IMR-90 (cell line): Measurements from ENCODE around the gene BEAN1. TPM values are rescaled to one million over a fixed set of nuclear protein-coding genes. Genes with fewer than 3 reads are reported as not detected.
"Not testable (repeated sequence)": the region's sequence is repeated elsewhere in the genome, so short reads cannot be mapped to it uniquely, and the experiment has no call there.

Experiments used
- ATAC-seq: fragments of 200-7000 bp; cut with Tn5 transposase; 2 replicates; pipeline ENCODE4 v1.9.1; 2020; ENCODE audit warnings: low read depth, mild to moderate bottlenecking, moderate library complexity
- BruUV-seq: library from RNA; stranded (reverse); fragments of 400-500 nt; replicated peaks from 2 replicates; lab custom pipeline; 2021; lab: Mats Ljungman, UMichigan
- CTCF ChIA-PET: fragments of 300-600 bp; formaldehyde crosslinking; extraction: SDS; loops from one replicate; lab custom pipeline; 2021; ENCODE audit warnings: antibody characterized with exemption; lab: Yijun Ruan, JAX
- POLR2A ChIA-PET: fragments of 300-600 bp; sonication (Branson Sonifier 250); formaldehyde crosslinking; loops from one replicate; lab custom pipeline; 2022; ENCODE audit warnings: antibody characterized with exemption; ENCODE audit not compliant: unreplicated experiment; lab: Charles Lee
- DNase-seq: peaks from one replicate; pipeline ENCODE4 v3.0.0; 2013
- H2AFZ ChIP-seq: replicated peaks from 2 replicates; pipeline ENCODE3; 2013; ENCODE audit warnings: low read length, mild to moderate bottlenecking; ENCODE audit not compliant: poor library complexity
- H2AK5ac ChIP-seq: 2 replicates; pipeline ENCODE4 v1.6.1; 2013; ENCODE audit warnings: low read depth, low read length, inconsistent platforms
- H2AK9ac ChIP-seq: replicated peaks from 2 replicates; pipeline ENCODE3; 2013; ENCODE audit warnings: mild to moderate bottlenecking, low read depth, low read length, moderate library complexity; ENCODE audit not compliant: poor library complexity
- H2BK120ac ChIP-seq: 2 replicates; pipeline ENCODE4 v1.6.1; 2013; ENCODE audit warnings: low read depth, low read length, inconsistent platforms
- H2BK15ac ChIP-seq: 3 replicates; pipeline ENCODE4 v1.6.1; 2013; ENCODE audit warnings: low read depth, low read length, inconsistent platforms
- H2BK20ac ChIP-seq: 2 replicates; pipeline ENCODE4 v1.6.1; 2013; ENCODE audit warnings: low read depth, mild to moderate bottlenecking, inconsistent platforms, low read length, moderate library complexity
- H2BK5ac ChIP-seq: 2 replicates; pipeline ENCODE4 v1.6.1; 2013; ENCODE audit warnings: mild to moderate bottlenecking, low read depth, low read length, inconsistent platforms; ENCODE audit not compliant: poor library complexity, severe bottlenecking
- H3K14ac ChIP-seq: replicated peaks from 2 replicates; pipeline ENCODE4 v1.6.1; 2013; ENCODE audit warnings: low read depth, low read length, inconsistent platforms
- H3K18ac ChIP-seq: 2 replicates; pipeline ENCODE4 v1.6.1; 2013; ENCODE audit warnings: low read depth, low read length, control low read depth
- H3K23ac ChIP-seq: 2 replicates; pipeline ENCODE4 v1.6.1; 2013; ENCODE audit warnings: low read depth, low read length, inconsistent platforms
- H3K27ac ChIP-seq: 2 replicates; pipeline ENCODE4 v1.5.1; 2013; ENCODE audit warnings: mild to moderate bottlenecking, control low read depth, low read length; ENCODE audit not compliant: insufficient read depth
- H3K27me3 ChIP-seq: 2 replicates; pipeline ENCODE4 v1.6.1; 2013; ENCODE audit warnings: low read length; ENCODE audit not compliant: control insufficient read depth, insufficient read depth
- H3K36me3 ChIP-seq: 2 replicates; pipeline ENCODE4 v1.6.1; 2013; ENCODE audit warnings: low read length, mixed read lengths; ENCODE audit not compliant: control insufficient read depth, insufficient read depth
- H3K4ac ChIP-seq: 2 replicates; pipeline ENCODE4 v1.6.1; 2013; ENCODE audit warnings: low read depth, low read length, inconsistent platforms
- H3K4me1 ChIP-seq: 2 replicates; pipeline ENCODE4 v1.6.1; 2013; ENCODE audit warnings: low read length, mixed read lengths; ENCODE audit not compliant: control insufficient read depth, insufficient read depth
- H3K4me2 ChIP-seq: 2 replicates; pipeline ENCODE4 v1.6.1; 2013; ENCODE audit warnings: low read depth, mild to moderate bottlenecking, control low read depth, low read length, moderate library complexity
- H3K4me3 ChIP-seq: 2 replicates; pipeline ENCODE4 v1.5.1; 2013; ENCODE audit warnings: low read depth, mild to moderate bottlenecking, control low read depth, low read length, moderate library complexity; ENCODE audit not compliant: insufficient read depth
- H3K56ac ChIP-seq: 2 replicates; pipeline ENCODE4 v1.6.1; 2013; ENCODE audit warnings: low read length, inconsistent platforms; ENCODE audit not compliant: insufficient read depth; ENCODE audit errors: extremely low read depth
- H3K79me1 ChIP-seq, 2 experiments: 2 replicates each; pipeline ENCODE4 v1.6.1; 2013; ENCODE audit warnings: low read length in 2 of 2, inconsistent platforms in 1 of 2, low read depth in 1 of 2
- H3K9ac ChIP-seq: 2 replicates; pipeline ENCODE4 v1.6.1; 2013; ENCODE audit warnings: low read depth, low read length, control low read depth
- H3K9me1 ChIP-seq: 2 replicates; pipeline ENCODE4 v1.6.1; 2013; ENCODE audit warnings: low read length, inconsistent platforms; ENCODE audit not compliant: insufficient read depth
- H3K9me3 ChIP-seq: 2 replicates; pipeline ENCODE4 v1.6.1; 2013; ENCODE audit warnings: low read length; ENCODE audit not compliant: control insufficient read depth, insufficient read depth
- H4K20me1 ChIP-seq: 2 replicates; pipeline ENCODE4 v1.6.1; 2013; ENCODE audit warnings: low read length, inconsistent platforms; ENCODE audit not compliant: insufficient read depth
- H4K5ac ChIP-seq: 2 replicates; pipeline ENCODE4 v1.6.1; 2013; ENCODE audit warnings: mild to moderate bottlenecking, low read depth, low read length, control low read depth
- H4K8ac ChIP-seq, 2 experiments: 2 replicates each; pipeline ENCODE4 v1.6.1; 2013; ENCODE audit warnings: low read depth in 2 of 2, low read length in 2 of 2, control low read depth in 1 of 2, inconsistent platforms in 1 of 2
- H4K91ac ChIP-seq: 2 replicates; pipeline ENCODE4 v1.6.1; 2013; ENCODE audit warnings: low read depth, low read length, inconsistent platforms; ENCODE audit not compliant: insufficient read depth
- WGBS, 2 experiments: methylation state at CpG; one replicate each; pipeline versions ENCODE4 v1.1.5 to v1.1.7; 2013; ENCODE audit warnings: missing lambda C conversion rate in 2 of 2; ENCODE audit not compliant: insufficient read length in 1 of 2; ENCODE audit errors: extremely low coverage in 2 of 2; 5-methylcytosine and 5-hydroxymethylcytosine counted together
- dilution Hi-C: fragments of 300-500 bp; cut with HindIII; formaldehyde crosslinking; loops from one replicate; pipeline ENCODE4 v1.14.3; 2018; ENCODE audit warnings: low sequenced_read_pairs; ENCODE audit not compliant: unreplicated experiment
- in situ Hi-C: fragments of 300-500 bp; cut with MboI; formaldehyde crosslinking; loops from 3 replicates; pipeline ENCODE4 v1.14.3; 2019; ENCODE audit warnings: low sequenced_read_pairs, inconsistent platforms, mixed read lengths
- intact Hi-C: fragments of 100-400 bp; cut with micrococcal nuclease; formaldehyde crosslinking; loops from 2 replicates; pipeline ENCODE4 v1.10.0; 2022
- polyA plus RNA-seq, 3 experiments: library from polyadenylated mRNA; depleted of rRNA; stranded (reverse); fragments of >200 nt; gene quantifications; 2 replicates each; pipeline ENCODE4 v1.2.3, GENCODE V29; 2012; ENCODE audit warnings: low replicate concordance in 1 of 3
- total RNA-seq: library from RNA; depleted of rRNA; stranded (reverse); fragments of >200 nt; gene quantifications from 2 replicates; pipeline ENCODE4 v1.2.3, GENCODE V29; 2012

Gene BEAN1
- total and polyA plus RNA-seq, 2 of the 4 experiments (the other 2 are of a cell fraction) = not detected

DNA sequence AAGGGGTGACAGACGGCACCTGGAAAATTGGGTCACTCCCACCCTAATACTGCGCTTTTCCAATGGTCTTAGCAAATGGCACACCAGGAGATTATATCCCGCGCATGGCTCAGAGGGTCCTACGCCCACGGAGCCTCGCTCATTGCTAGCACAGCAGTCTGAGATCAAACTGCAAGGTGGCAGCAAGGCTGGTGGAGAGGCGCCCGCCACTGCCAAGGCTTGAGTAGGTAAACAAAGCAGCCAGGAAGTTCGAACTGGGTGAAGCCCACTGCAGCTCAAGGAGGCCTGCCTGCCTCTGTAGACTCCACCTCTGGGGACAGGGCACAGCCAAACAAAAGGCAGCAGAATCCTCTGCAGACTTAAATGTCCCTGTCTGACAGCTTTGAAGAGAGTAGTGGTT, 69.1 kb downstream of the BEAN1 start:
- H3K14ac ChIP-seq, H3K4ac ChIP-seq, H3K23ac ChIP-seq, H4K5ac ChIP-seq, CTCF ChIA-PET, DNase-seq, H3K18ac ChIP-seq, H2BK5ac ChIP-seq, H3K36me3 ChIP-seq, H2AK9ac ChIP-seq, H3K9ac ChIP-seq, dilution Hi-C loops, H2BK15ac ChIP-seq, H3K27ac ChIP-seq, ATAC-seq, POLR2A ChIA-PET, H3K56ac ChIP-seq, H3K9me3 ChIP-seq, intact Hi-C loops, in situ Hi-C loops, H2BK20ac ChIP-seq, H3K9me1 ChIP-seq, H3K4me2 ChIP-seq, H2BK120ac ChIP-seq, H4K91ac ChIP-seq, H2AK5ac ChIP-seq, H3K27me3 ChIP-seq, H3K4me1 ChIP-seq, H3K4me3 ChIP-seq, H2AFZ ChIP-seq, H4K20me1 ChIP-seq, BruUV-seq, H3K79me1 ChIP-seq, H4K8ac ChIP-seq: not testable (repeated sequence)
- WGBS, 2 experiments = no CpG with 5 or more reads among the region's 10 CpGs

DNA sequence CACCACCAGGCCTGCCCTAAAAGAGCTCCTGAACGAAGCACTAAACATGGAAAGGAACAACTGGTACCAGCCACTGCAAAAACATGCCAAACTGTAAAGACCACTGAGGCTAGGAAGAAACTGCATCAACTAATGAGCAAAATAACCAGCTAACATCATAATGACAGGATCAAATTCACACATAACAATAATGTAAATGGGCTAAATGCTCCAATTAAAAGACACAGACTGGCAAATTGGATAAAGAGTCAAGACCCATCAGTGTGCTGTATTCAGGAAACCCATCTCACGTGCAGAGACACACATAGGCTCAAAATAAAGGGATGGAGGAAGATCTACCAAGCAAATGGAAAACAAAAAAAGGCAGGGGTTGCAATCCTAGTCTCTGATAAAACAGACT, 70.8 kb downstream of the BEAN1 start:
- H2AK5ac ChIP-seq, H2AK9ac ChIP-seq, H3K4me1 ChIP-seq, H2BK5ac ChIP-seq, H2BK15ac ChIP-seq, H2BK20ac ChIP-seq, H3K9me1 ChIP-seq, in situ Hi-C loops, H3K9ac ChIP-seq, CTCF ChIA-PET, H3K23ac ChIP-seq, H4K5ac ChIP-seq, POLR2A ChIA-PET, H4K91ac ChIP-seq, H3K4ac ChIP-seq, H3K4me3 ChIP-seq, H2BK120ac ChIP-seq, H3K14ac ChIP-seq, H3K56ac ChIP-seq, intact Hi-C loops, BruUV-seq, DNase-seq, H3K27me3 ChIP-seq, H3K79me1 ChIP-seq, ATAC-seq, H2AFZ ChIP-seq, H4K20me1 ChIP-seq, H3K9me3 ChIP-seq, H4K8ac ChIP-seq, H3K27ac ChIP-seq, H3K36me3 ChIP-seq, H3K18ac ChIP-seq, H3K4me2 ChIP-seq, dilution Hi-C loops: not testable (repeated sequence)
- no CpG with 5 or more reads among the region's 2 CpGs for WGBS, 2 experiments
